GM23338 (cell line): ENCODE results near the gene ESPNL. TPM values are rescaled to one million over a fixed set of nuclear protein-coding genes. Genes with fewer than 3 reads are reported as not detected.

Experiments
- ATAC-seq: fragments of 200-7000 bp; cut with Tn5 transposase; 3 replicates; pipeline ENCODE4 v1.9.1; 2020
- DNase-seq: peaks from one replicate; pipeline ENCODE4 v3.0.0-alpha.2; 2015; ENCODE audit warnings: low spot score
- H2AFZ ChIP-seq: fragments of 200-600 bp; sonication (generic); 2 replicates; pipeline ENCODE4 v1.8.0; 2016; ENCODE audit warnings: antibody characterized with exemption, mild to moderate bottlenecking, moderate library complexity
- H3F3A ChIP-seq: fragments of 200-600 bp; sonication (generic); replicated peaks from 2 replicates; pipeline ENCODE4 v1.8.0; 2017; ENCODE audit warnings: antibody characterized with exemption, mixed run types, low read depth
- H3K27ac ChIP-seq: fragments of 200-600 bp; sonication (generic); 2 replicates; pipeline ENCODE4 v1.6.1; 2016; ENCODE audit warnings: low read depth
- H3K27me3 ChIP-seq: fragments of 200-600 bp; sonication (generic); 2 replicates; pipeline ENCODE4 v1.8.0; 2016; ENCODE audit warnings: mild to moderate bottlenecking, mixed run types, moderate library complexity; ENCODE audit not compliant: insufficient read depth
- H3K36me3 ChIP-seq: fragments of 200-600 bp; sonication (generic); 2 replicates; pipeline ENCODE4 v1.8.0; 2016; ENCODE audit warnings: mild to moderate bottlenecking; ENCODE audit not compliant: insufficient read depth
- H3K4me1 ChIP-seq: fragments of 200-600 bp; sonication (generic); 2 replicates; pipeline ENCODE4 v1.8.0; 2016; ENCODE audit warnings: mild to moderate bottlenecking, moderate library complexity; ENCODE audit not compliant: insufficient read depth
- H3K4me2 ChIP-seq: fragments of 200-600 bp; sonication (generic); 2 replicates; pipeline ENCODE4 v1.7.1; 2017; ENCODE audit warnings: mixed run types
- H3K4me3 ChIP-seq: fragments of 200-600 bp; sonication (generic); 2 replicates; pipeline ENCODE4 v1.6.1; 2016; ENCODE audit warnings: mixed run types
- H3K79me2 ChIP-seq: fragments of 200-600 bp; sonication (generic); replicated peaks from 2 replicates; pipeline ENCODE4 v1.8.0; 2017; ENCODE audit warnings: mild to moderate bottlenecking; ENCODE audit not compliant: insufficient read depth
- H3K9me2 ChIP-seq: fragments of 200-600 bp; sonication (generic); 2 replicates; pipeline ENCODE4 v1.8.0; 2017; ENCODE audit not compliant: insufficient read depth
- H4K20me1 ChIP-seq: fragments of 200-600 bp; sonication (generic); replicated peaks from 2 replicates; pipeline ENCODE4 v1.8.0; 2017; ENCODE audit warnings: mild to moderate bottlenecking; ENCODE audit not compliant: insufficient read depth
- H3K27ac Mint-ChIP-seq: 2 replicates; pipeline ENCODE4 v1.8.0; 2020; ENCODE audit warnings: inconsistent platforms, mild to moderate bottlenecking, moderate library complexity, mixed read lengths
- H3K27me3 Mint-ChIP-seq: 3 replicates; pipeline ENCODE4 v1.8.0; 2022; ENCODE audit warnings: low read depth, mild to moderate bottlenecking, moderate library complexity, mixed read lengths, inconsistent platforms; ENCODE audit not compliant: insufficient read depth, poor library complexity
- H3K36me3 Mint-ChIP-seq: 3 replicates; pipeline ENCODE4 v1.8.0; 2021; ENCODE audit warnings: low read depth, mild to moderate bottlenecking, inconsistent platforms, moderate library complexity, mixed read lengths
- H3K4me1 Mint-ChIP-seq: 3 replicates; pipeline ENCODE4 v1.8.0; 2020; ENCODE audit warnings: mild to moderate bottlenecking, inconsistent platforms, mixed read lengths
- H3K4me3 Mint-ChIP-seq: 3 replicates; pipeline ENCODE4 v1.8.0; 2021; ENCODE audit warnings: moderate library complexity, mild to moderate bottlenecking, inconsistent platforms, mixed read lengths
- H3K9me3 Mint-ChIP-seq: 3 replicates; pipeline ENCODE4 v1.8.0; 2020; ENCODE audit warnings: moderate library complexity, mild to moderate bottlenecking, inconsistent platforms, mixed read lengths
- CREB1 ChIP-seq: fragments of 250-450 bp; sonication (Bioruptor Pico); IDR thresholded peaks from 2 replicates; pipeline ENCODE4 v1.5.0; 2020; ENCODE audit warnings: low read depth, mild to moderate bottlenecking, moderate library complexity
- EZH2phosphoT487 ChIP-seq: fragments of 200-600 bp; sonication (generic); IDR thresholded peaks from one replicate; pipeline ENCODE4 v1.8.1; 2018; ENCODE audit warnings: antibody characterized with exemption; ENCODE audit not compliant: unreplicated experiment
- POLR2AphosphoS5 ChIP-seq: IDR thresholded peaks from 2 replicates; pipeline ENCODE4 v1.6.1; 2016; ENCODE audit warnings: antibody characterized with exemption, low read depth
- STAT1 ChIP-seq: IDR thresholded peaks from one replicate; pipeline ENCODE4 v1.6.1; 2016; ENCODE audit warnings: antibody characterized with exemption; ENCODE audit not compliant: unreplicated experiment
- ZNF462 ChIP-seq: fragments of 250-450 bp; sonication (Bioruptor Pico); IDR thresholded peaks from 2 replicates; pipeline ENCODE4 v1.5.0; 2020; ENCODE audit warnings: mild to moderate bottlenecking, moderate library complexity
- polyA plus RNA-seq: library from polyadenylated mRNA; unstranded; fragments of >200 nt; fragmentation: Nextera tagmentation; extraction: Ambion mirVana; gene quantifications from 2 replicates; pipeline ENCODE4 v1.2.1, GENCODE V29; 2016
- total RNA-seq: library from RNA; depleted of rRNA; stranded (reverse); fragments of >200 nt; shearing (Covaris generic); gene quantifications from 2 replicates; pipeline ENCODE4 v1.2.3, GENCODE V29; 2014
- TF ChIP-seq, protein P1 (sequence below): IDR thresholded peaks from 2 replicates; pipeline ENCODE4 v1.6.1; 2016; ENCODE audit warnings: antibody characterized with exemption

The ESPNL gene
- total and polyA plus RNA-seq, 2 experiments from 2014 or later: 0.44 to 3.1 TPM

- TF ChIP-seq EZH2phosphoT487: no peak
- TF ChIP-seq ZNF462: no peak
- TF ChIP-seq, protein P1, sequence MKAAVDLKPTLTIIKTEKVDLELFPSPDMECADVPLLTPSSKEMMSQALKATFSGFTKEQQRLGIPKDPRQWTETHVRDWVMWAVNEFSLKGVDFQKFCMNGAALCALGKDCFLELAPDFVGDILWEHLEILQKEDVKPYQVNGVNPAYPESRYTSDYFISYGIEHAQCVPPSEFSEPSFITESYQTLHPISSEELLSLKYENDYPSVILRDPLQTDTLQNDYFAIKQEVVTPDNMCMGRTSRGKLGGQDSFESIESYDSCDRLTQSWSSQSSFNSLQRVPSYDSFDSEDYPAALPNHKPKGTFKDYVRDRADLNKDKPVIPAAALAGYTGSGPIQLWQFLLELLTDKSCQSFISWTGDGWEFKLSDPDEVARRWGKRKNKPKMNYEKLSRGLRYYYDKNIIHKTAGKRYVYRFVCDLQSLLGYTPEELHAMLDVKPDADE: no peak
- no peak for TF ChIP-seq CREB1
- TF ChIP-seq STAT1: no peak
These were observed 44.1 kb downstream of the ESPNL start (continued) for GRCh38 chr2:238144262-238144661.

DNA sequence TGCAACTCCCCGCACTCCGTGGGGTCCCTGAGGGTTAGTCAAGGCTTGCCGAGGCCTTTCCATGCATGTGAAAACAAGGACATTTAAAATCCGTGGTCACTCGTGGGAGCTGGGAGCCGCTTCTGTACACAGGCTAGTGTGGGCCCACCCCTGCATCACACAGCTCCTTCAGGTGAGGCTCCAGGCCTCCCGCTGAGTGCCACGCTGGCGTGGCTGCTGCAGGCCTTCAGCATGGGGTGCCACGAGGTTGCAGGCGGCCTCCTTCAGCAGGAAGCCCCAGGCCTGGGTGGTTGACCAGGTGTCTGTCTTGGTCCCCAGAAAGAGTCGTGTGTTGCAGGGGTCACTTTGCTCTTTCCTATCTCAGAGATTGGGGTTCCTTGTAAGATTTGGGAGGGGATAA is 44.9 kb downstream of the ESPNL start:
- Histone ChIP-seq H3K27me3 (no peaks in the 10 kb centered on the region), H4K20me1 (no peaks in the 10 kb centered on the region), H3K36me3 (no peaks in the 10 kb centered on the region), H3K4me3 (no peak overlapping the region), H3K4me1 (no peaks in the 10 kb centered on the region), H2AFZ (no peak overlapping the region), H3K79me2 (no peaks in the 10 kb centered on the region), H3F3A (no peaks in the 10 kb centered on the region), H3K9me2 (no peaks in the 10 kb centered on the region), H3K4me2 (no peak overlapping the region), H3K27ac (no peak overlapping the region)
- Mint-ChIP-seq H3K27me3 (peaks cover 3% of the 10 kb centered on the region), H3K36me3 (no peaks in the 10 kb centered on the region), H3K9me3 (no peaks in the 10 kb centered on the region), H3K4me3 (no peak overlapping the region), H3K27ac (no peak overlapping the region), H3K4me1 (no peaks in the 10 kb centered on the region; the same call in 2 of the 3 replicates)
- no peak for DNase-seq
- no peak for ATAC-seq
- TF ChIP-seq EZH2phosphoT487: no peak
- TF ChIP-seq POLR2AphosphoS5: no peak
- TF ChIP-seq ZNF462: no peak
- TF ChIP-seq STAT1: no peak
- TF ChIP-seq, protein P1: no peak
